Activated T-cell treated with anti-CD3 and anti-CD28 coated beads, Interleukin-2, amount 50 U/mL, for 72 hours (primary cell): Measurements from ENCODE around the gene LYPD6B. TPM values are rescaled to one million over a fixed set of nuclear protein-coding genes. Genes with fewer than 3 reads are reported as not detected.

Experiments used
- ATAC-seq, 2 donors: fragments of 150-1000 bp; cut with Tn5 transposase; replicated peaks in 1 of 2; 2 replicates each; pipeline ENCODE4 v1.10.0; 2021; ENCODE audit warnings: moderate library complexity in 2 of 2, mild to moderate bottlenecking in 1 of 2
- DNase-seq, 2 donors: peaks; one replicate each; pipeline ENCODE4 v3.0.0; 2021 to 2022; ENCODE audit warnings: mixed read lengths in 1 of 2
- H3K27ac Mint-ChIP-seq: one replicate; pipeline ENCODE4 v1.8.0; 2022; ENCODE audit warnings: mild to moderate bottlenecking, moderate library complexity, mixed read lengths
- H3K27me3 Mint-ChIP-seq: one replicate; pipeline ENCODE4 v1.8.0; 2022; ENCODE audit warnings: low read depth, mixed read lengths
- H3K36me3 Mint-ChIP-seq, 2 donors: one replicate each; pipeline ENCODE4 v1.8.0; 2022; ENCODE audit warnings: mixed read lengths in 2 of 2, mild to moderate bottlenecking in 1 of 2; ENCODE audit not compliant: insufficient read depth in 2 of 2
- H3K4me1 Mint-ChIP-seq: one replicate; pipeline ENCODE4 v1.8.0; 2022; ENCODE audit warnings: low read depth, mixed read lengths
- H3K4me3 Mint-ChIP-seq, 2 donors: one replicate each; pipeline ENCODE4 v1.8.0; 2022; ENCODE audit warnings: mild to moderate bottlenecking in 2 of 2, mixed read lengths in 2 of 2, moderate library complexity in 2 of 2
- H3K9me3 Mint-ChIP-seq, 2 donors: one replicate each; pipeline ENCODE4 v1.8.0; 2022; ENCODE audit warnings: mixed read lengths in 2 of 2
- total RNA-seq, 2 donors: library from RNA; stranded (reverse); gene quantifications; one replicate each; pipeline ENCODE4 v1.2.3, GENCODE V29; 2022

Gene LYPD6B
- total RNA-seq, 2 donors from 2014 or later, result not detected

DNA sequence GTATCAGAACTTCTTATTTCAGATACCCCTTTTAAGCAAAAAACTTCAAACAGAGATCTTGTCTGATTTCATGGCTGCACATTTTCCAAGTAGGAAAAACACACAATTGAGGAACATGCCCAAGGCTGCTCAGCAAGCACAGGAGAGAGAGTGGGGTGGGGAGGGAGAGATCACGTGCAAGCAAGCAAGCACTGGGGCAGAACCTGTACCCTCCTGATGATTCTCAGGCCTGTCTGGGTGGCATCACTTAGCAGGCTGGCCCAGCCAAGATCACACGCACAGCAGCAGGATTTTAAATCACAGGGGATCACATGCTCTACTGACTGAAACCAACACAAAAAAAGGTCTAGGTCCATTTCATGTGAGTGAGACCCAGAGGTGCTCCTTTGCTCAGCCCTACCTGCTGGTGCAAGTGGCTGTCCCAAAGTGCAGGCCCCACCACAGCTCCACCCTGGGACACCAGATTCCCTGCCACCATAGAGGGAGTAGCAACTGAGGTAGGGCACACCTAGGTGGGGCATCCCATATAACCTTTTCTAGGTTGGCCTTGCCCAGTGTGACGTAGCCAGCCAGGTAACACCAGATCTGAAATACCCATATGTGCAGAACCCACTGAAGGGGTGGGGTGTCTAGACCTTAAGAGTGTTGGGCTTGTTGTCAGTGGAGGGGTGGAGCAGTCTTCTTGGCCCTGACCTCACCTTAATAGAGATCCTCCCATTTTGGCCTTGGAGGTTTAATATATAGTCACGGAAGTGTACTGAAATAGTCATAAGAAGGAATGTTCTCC, 1.8 kb upstream of the LYPD6B start:
- ATAC-seq (no peak), DNase-seq (no peak)
- H3K36me3 Mint-ChIP-seq, result no peaks in the 10 kb centered on the region
- H3K27ac Mint-ChIP-seq, result no peak overlapping the region
- H3K27me3 Mint-ChIP-seq, result peaks cover 63% of the 10 kb centered on the region
- H3K4me3 Mint-ChIP-seq, result no peak overlapping the region
- H3K4me1 Mint-ChIP-seq, result no peaks in the 10 kb centered on the region
- no peaks in the 10 kb centered on the region for H3K9me3 Mint-ChIP-seq

DNA sequence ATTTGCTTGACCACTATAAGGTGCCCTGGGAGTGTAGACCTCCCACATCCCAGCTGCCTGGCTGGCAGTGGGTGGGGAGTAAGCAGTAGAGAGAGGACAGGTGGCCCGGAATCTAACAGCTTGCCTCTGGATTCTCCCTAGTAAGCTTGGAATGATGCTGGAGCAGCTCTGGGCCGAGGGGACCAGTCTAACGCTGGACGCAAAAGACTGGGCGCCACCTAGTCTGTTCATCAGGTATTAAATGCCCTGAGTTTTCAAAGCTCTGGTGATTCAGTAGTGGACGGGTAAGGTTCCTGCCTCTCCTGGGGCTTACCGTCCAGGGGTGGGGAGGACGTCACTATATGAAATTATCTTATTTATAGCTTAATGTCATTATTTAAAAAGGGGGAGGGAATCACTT, 648 bp upstream of the LYPD6B start:
- H3K27ac Mint-ChIP-seq, result no peak overlapping the region
- H3K4me1 Mint-ChIP-seq, result no peaks in the 10 kb centered on the region
- peak overlapping the region in 1 of 2 donors; percentile 60 for H3K4me3 Mint-ChIP-seq
- no peak for ATAC-seq
- DNase-seq, result no peak
- H3K27me3 Mint-ChIP-seq, result peaks cover 67% of the 10 kb centered on the region
- no peaks in the 10 kb centered on the region for H3K36me3 Mint-ChIP-seq
- no peaks in the 10 kb centered on the region for H3K9me3 Mint-ChIP-seq

DNA sequence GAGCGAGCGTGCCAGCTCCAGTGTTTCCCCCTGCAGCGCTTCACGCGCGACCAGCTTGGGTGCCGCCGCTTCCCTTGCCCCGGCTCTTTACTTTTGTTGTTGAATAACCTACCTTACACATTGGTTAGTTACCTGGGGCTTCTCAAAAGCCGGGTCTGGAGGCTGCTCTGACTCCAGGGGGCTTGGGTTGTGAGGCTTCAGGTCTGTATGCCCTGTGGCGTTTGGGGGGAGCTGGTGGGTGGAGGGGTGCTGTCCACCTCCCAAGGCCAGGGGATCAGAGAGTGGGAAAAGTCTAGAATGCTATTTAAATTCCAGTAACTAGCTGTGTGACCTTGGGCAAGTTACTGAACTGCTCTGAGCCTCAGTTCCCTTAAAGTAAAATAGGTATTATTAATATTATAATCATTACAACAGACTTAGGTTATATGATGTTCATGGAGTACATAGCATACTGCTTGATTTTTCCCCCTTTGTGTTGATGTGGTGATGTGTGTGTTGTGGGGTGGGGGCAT, 770 bp downstream of the LYPD6B start:
- Mint-ChIP-seq H3K36me3 (no peaks in the 10 kb centered on the region), H3K27ac (no peak overlapping the region), H3K4me1 (no peaks in the 10 kb centered on the region), H3K4me3 (peak overlapping the region; percentile 48 to 53), H3K27me3 (peaks cover 63% of the 10 kb centered on the region), H3K9me3 (no peaks in the 10 kb centered on the region)
- ATAC-seq (no peak), DNase-seq (no peak)

DNA sequence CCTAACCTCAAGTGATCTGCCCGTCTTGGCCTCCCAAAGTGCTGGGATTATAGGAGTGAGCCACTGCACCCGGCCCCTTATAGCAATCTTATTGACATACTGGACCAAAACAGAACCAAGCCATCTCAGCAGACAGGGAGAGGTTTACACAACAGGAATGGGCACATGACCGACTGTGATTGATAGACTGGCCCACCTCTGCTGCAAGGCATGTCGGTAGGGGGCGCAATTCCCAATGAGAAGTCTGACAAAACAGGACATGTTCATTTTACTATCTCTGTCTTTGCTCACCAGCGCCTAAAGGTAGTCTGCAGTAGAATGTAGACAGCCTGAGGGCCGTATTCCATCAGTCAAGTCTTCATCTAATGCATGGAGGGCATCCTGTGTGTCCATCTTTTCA, 2.0 kb downstream of the LYPD6B start:
- no peaks in the 10 kb centered on the region for H3K9me3 Mint-ChIP-seq
- H3K27ac Mint-ChIP-seq, result no peak overlapping the region
- no peak overlapping the region for H3K4me3 Mint-ChIP-seq
- H3K36me3 Mint-ChIP-seq, result no peaks in the 10 kb centered on the region
- H3K27me3 Mint-ChIP-seq, result peaks cover 69% of the 10 kb centered on the region
- DNase-seq, result peak; percentile 58 to 71
- ATAC-seq, result peak; percentile 27 to 54
- H3K4me1 Mint-ChIP-seq, result no peaks in the 10 kb centered on the region

DNA sequence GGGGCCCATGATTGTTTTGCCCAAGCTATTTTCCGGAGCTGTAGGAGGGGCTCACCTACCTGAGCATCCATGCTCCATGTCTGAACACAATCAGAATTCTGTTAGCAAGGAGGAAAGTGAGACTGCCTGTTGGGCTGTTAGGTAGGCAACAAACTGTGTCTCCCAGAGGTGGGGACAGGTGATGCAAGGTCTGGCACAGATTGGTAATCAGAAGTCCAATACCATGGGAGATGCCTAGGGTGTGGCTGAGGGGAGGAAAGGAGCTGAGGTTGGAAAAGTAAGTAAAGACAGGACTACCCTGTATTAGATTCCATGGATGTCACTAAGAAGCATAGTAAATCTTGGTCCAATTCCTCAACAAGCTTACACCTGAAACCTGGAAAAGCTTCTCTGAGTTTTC, 3.0 kb downstream of the LYPD6B start:
- H3K27ac Mint-ChIP-seq, result no peak overlapping the region
- no peak for ATAC-seq
- H3K36me3 Mint-ChIP-seq, result no peaks in the 10 kb centered on the region
- no peak overlapping the region for H3K4me3 Mint-ChIP-seq
- peaks cover 65% of the 10 kb centered on the region for H3K27me3 Mint-ChIP-seq
- no peak for DNase-seq
- peaks cover 2% of the 10 kb centered on the region in 2 donors for H3K9me3 Mint-ChIP-seq
- H3K4me1 Mint-ChIP-seq, result no peaks in the 10 kb centered on the region

DNA sequence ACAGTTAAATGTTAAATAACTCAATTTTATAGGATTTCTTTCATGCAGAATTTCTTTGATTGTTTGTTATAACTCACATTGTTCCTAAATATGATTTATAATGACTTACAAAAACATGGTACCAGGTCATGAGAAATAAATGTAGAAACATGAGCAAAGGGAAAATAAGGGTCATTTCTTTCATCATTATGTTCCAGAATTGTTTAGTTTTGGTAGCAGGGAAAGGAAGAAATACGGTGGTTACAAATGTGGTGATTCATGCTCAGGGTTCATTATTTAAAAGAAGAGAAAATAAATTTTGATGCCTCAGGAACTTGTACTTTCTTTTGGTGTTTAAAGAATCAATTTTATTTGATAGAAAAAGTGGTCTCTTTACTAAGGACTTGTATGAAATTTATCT, 4.4 kb downstream of the LYPD6B start:
- DNase-seq (no peak), ATAC-seq (no peak)
- Mint-ChIP-seq H3K36me3 (peaks cover 2 to 5% of the 10 kb centered on the region in 2 donors), H3K27me3 (peaks cover 53% of the 10 kb centered on the region), H3K27ac (no peak overlapping the region), H3K4me1 (no peaks in the 10 kb centered on the region), H3K4me3 (no peak overlapping the region), H3K9me3 (peaks cover 2 to 4% of the 10 kb centered on the region in 2 donors)

DNA sequence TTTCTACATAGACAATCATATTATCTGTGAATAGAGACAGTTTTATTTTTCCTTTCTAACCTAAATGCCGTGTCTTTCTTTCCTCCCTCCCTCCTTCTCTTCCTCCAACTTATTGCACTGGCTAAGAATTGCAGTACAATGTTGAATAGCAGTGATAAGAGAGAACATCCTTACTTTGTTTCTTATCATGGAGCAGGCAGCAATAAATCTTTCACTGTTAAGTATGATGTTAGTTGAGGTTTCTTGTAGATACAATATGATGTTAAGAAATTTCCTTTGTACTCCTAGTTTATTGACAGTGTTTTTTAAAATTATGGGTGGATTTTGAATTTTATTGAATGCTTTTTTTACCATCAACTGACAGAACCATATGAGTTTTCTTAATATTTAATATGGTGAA, 6.0 kb downstream of the LYPD6B start:
- Mint-ChIP-seq H3K27ac (no peak overlapping the region), H3K4me3 (no peak overlapping the region), H3K36me3 (peaks cover 2 to 7% of the 10 kb centered on the region in 2 donors), H3K9me3 (peaks cover 4 to 5% of the 10 kb centered on the region in 2 donors), H3K27me3 (peaks cover 42% of the 10 kb centered on the region), H3K4me1 (peaks cover 2% of the 10 kb centered on the region)
- DNase-seq, result no peak
- ATAC-seq, result no peak

DNA sequence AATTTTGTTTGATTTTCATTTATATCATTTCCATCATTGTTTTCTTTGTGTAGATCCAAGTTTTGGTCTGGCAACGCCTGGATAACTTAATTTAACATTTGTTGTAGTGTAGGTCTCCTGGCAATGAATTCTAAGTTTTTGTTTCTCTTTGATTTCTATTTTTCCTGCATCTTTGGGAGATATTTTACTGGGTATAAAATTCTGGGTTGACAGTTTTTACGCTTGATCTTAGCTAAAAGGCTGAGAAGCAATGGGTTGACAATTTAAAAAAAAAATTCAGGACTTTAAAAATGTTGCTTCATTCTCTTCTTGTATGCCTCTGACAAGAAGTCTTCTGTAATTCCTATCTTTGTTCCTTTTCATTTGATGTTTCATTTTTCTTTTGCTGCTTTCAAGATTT, 8.6 kb downstream of the LYPD6B start:
- Mint-ChIP-seq H3K27ac (no peak overlapping the region), H3K36me3 (peaks cover 2 to 7% of the 10 kb centered on the region in 2 donors), H3K4me1 (peaks cover 11% of the 10 kb centered on the region), H3K9me3 (peaks cover 4 to 5% of the 10 kb centered on the region in 2 donors), H3K4me3 (no peak overlapping the region), H3K27me3 (peaks cover 16% of the 10 kb centered on the region)
- ATAC-seq (no peak), DNase-seq (no peak)

DNA sequence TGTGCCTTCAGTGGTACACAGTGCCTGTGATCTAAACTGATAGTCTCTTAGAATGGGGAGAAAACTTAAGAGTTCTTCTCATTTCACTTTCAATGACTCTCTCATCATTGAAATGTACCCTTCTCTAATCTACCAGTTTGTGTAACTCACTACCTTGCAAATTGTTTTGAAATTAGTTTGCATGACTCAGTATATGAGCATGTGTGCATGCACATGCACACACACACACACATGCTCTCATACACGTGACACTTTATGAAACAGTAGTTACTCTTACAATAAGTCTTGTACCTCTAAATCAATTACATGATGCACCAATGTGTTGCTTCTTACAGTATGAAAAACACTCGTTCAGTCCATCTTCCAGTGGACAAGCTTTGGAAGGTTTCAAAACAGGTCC, 10.6 kb downstream of the LYPD6B start:
- Mint-ChIP-seq H3K27me3 (peaks cover 8% of the 10 kb centered on the region), H3K4me3 (no peak overlapping the region), H3K9me3 (peaks cover 4 to 5% of the 10 kb centered on the region in 2 donors), H3K27ac (no peak overlapping the region), H3K36me3 (peaks cover 2 to 7% of the 10 kb centered on the region in 2 donors), H3K4me1 (peaks cover 11% of the 10 kb centered on the region)
- DNase-seq (no peak), ATAC-seq (peak; percentile 27 to 67)

DNA sequence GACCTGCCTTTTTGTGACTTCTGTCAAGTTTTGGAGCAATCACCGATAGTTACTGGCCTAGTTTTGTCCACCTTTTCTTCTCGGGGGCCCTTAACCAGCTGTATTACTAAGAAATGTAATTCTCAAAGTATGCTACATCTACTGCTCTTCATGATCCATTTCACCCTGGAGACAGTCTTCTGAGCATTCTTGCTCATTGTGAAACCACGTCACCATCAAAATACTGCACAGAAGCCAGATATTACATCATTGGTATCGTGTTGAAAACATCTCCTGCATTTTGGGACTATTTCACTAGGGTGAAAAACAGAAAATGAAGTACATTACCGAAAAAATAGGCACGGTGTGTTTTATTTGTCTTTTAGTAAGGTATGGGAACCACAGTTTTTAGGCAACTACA, 11.7 kb downstream of the LYPD6B start:
- H3K9me3 Mint-ChIP-seq, result peaks cover 4 to 5% of the 10 kb centered on the region in 2 donors

DNA sequence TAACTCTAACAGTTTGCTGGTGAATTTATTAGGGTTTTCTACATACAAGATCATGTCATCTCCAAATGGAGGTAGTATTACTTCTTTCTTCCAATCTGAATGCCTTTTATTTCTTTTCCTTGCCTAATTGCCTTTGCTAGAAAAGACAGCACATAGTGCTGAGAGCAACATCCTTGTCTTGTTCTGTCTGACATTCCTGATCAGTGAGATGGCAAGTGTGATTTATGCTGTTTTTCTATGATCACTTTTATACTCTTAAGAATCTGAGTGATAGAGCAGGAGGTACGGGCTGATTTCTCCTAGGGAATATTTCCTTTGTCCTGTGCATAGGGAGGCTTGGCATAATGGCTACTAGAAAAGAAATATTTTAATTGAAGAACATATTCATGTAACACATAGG, 17.3 kb downstream of the LYPD6B start:
- no peaks in the 10 kb centered on the region for H3K9me3 Mint-ChIP-seq
- no peak overlapping the region for H3K4me3 Mint-ChIP-seq
- DNase-seq, result no peak
- H3K27ac Mint-ChIP-seq, result no peak overlapping the region
- H3K4me1 Mint-ChIP-seq, result no peaks in the 10 kb centered on the region
- ATAC-seq, result no peak
- H3K27me3 Mint-ChIP-seq, result peaks cover 17% of the 10 kb centered on the region
- H3K36me3 Mint-ChIP-seq, result no peaks in the 10 kb centered on the region

More for the DNA sequence above, 11.7 kb downstream of the LYPD6B start:
- Mint-ChIP-seq H3K4me1 (peaks cover 11% of the 10 kb centered on the region), H3K4me3 (peak overlapping the region in 1 of 2 donors; percentile 7), H3K27me3 (no peaks in the 10 kb centered on the region), H3K36me3 (peaks cover 2 to 7% of the 10 kb centered on the region in 2 donors), H3K27ac (no peak overlapping the region)
- peak in 1 of 2 donors; percentile 23 for DNase-seq
- peak; percentile 62 to 92 for ATAC-seq

DNA sequence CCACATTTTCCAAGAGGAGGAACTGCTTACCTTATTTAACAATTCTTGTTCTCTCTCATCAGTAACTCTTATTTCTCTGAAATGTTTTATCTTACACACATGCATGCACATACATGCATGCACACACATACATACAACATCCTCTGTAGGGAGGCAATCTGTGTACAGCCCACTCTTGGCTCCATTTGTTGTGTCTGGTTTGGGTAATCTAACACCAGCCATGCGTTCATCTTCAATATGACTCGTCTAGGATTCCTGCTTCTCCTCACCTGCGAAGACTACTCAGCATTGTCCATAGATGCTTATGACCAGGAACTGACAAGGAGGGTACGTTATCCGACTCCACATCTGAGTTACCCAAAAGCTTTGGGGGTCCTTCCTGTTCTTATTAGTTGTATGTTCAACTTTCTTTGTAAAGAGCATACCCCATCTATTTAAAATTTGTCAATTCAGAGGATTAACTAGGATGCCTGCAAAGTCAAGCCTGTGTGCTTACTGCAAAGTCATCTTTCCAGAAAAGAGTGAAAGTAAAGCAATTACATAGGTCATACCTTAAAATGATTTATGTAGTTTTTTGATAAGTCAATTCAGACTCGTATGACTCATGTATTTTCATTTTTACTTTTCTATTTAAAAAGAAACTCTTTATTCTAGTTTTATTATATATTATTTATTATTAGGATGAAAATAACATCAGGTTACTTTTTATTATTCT, 18.2 kb downstream of the LYPD6B start:
- no peak overlapping the region for H3K4me3 Mint-ChIP-seq
- ATAC-seq (no peak), DNase-seq (no peak)

DNA sequence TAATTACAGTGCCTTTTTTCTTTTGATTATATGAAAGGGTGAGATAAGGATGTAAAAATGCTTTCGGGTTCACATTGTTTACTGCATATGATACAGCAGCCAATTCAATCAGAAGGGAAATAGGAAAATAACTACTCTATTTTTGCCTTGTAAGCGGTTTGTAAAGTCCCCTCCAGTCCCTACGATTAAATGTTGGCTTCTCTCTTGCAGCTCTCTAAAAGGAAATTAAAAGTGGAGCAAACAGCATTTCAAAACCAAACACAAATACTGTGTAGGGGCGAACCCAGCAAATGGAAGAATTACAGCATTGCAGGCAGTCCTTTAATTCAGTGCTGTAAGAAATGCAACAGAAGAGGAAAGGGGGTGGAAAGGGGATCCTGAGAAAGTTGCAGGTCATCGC, 18.9 kb downstream of the LYPD6B start:
- Mint-ChIP-seq H3K27me3 (peaks cover 17% of the 10 kb centered on the region), H3K4me3 (no peak overlapping the region), H3K27ac (no peak overlapping the region), H3K4me1 (no peaks in the 10 kb centered on the region), H3K9me3 (no peaks in the 10 kb centered on the region), H3K36me3 (no peaks in the 10 kb centered on the region)
- ATAC-seq (no peak), DNase-seq (no peak)

More for the DNA sequence above, 18.2 kb downstream of the LYPD6B start:
- Mint-ChIP-seq H3K36me3 (no peaks in the 10 kb centered on the region), H3K9me3 (no peaks in the 10 kb centered on the region), H3K27me3 (peaks cover 17% of the 10 kb centered on the region), H3K4me1 (no peaks in the 10 kb centered on the region), H3K27ac (no peak overlapping the region)
